ENCODE measurements around the gene ROBO3. TPM values are rescaled to one million over a fixed set of nuclear protein-coding genes. Genes with fewer than 3 reads are reported as not detected.

ROBO3 gene
- total RNA-seq, 2 donors from 2014 or later = 16.0 to 20.0 TPM

- no peak for DNase-seq (ENCODE audit: low spot score)
- intact Hi-C loops (cut with DNase I) = loop anchor here in 1 of 2 donors (5.0 kb wide), 1 partner anchor 1234 kb away; no protein-coding TSS in a partner anchor
These were observed 24.0 kb upstream of the ROBO3 start for GRCh38 chr11:124841201-124841600.

DNA sequence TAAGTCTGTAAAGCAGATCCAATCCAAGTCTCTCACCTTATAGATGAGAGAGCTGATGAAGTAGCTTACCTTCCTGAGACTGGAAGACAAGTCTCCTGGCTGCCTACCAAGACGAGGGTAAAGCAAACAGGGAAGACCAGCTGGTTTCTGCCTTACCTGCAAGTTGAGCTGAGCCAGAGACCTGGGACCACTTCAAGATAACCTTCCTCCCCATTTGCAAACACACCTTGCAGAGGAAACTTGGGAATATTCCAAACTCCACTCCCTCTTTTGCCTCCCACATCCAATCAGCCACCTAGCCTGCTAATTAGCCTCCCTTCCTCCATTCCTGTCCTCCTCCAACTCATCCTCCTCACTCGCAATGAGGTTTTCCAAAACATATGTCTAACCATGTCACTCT, 23.4 kb upstream of the ROBO3 start:
- no peak for DNase-seq (ENCODE audit: low spot score)
- intact Hi-C loops (cut with DNase I) = loop anchor here in 1 of 2 donors (5.0 kb wide), 1 partner anchor 1235 kb away; no protein-coding TSS in a partner anchor

- DNase-seq (ENCODE audit: low spot score) = no peak
- intact Hi-C loops (cut with DNase I) = loop anchor here in 1 of 2 donors (5.0 kb wide), 1 partner anchor 1235 kb away; no protein-coding TSS in a partner anchor
These were observed 22.9 kb upstream of the ROBO3 start for GRCh38 chr11:124842305-124842704.

- intact Hi-C loops (cut with DNase I) = loop anchor here in 1 of 2 donors (5.0 kb wide), 1 partner anchor 1236 kb away; no protein-coding TSS in a partner anchor
- no peak for DNase-seq (ENCODE audit: low spot score)
These were observed 21.7 kb upstream of the ROBO3 start for GRCh38 chr11:124843616-124843910.

DNA sequence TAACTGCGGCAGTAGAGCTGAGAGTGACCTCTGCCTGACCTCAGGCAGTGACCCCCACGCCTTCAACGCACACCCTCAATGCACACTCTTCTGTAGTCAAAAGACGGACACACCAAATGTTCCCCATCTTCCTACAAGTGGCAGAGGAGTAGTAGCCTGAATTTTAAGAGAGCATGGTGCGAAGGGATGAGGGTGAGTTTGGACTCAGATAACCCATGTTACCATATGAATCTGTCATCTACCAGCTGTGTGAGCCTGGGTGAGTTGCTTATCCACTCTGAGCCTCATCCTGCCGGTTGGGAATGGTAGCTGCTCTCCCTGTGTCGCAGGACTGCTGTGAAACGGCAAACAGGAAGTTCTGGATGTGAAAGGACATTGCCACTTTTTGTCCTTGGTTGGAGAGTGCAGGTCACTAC, 20.6 kb upstream of the ROBO3 start:
- intact Hi-C loops (cut with DNase I) = loop anchor here in 1 of 2 donors (1.0 to 5.0 kb wide), 3 partner anchors 19 to 1237 kb away; no protein-coding TSS in a partner anchor
- no peak for DNase-seq (ENCODE audit: low spot score)

- DNase-seq (ENCODE audit: low spot score) = no peak
- intact Hi-C loops (cut with DNase I) = no loop called here
These were observed 19.1 kb upstream of the ROBO3 start for GRCh38 chr11:124846070-124846673.

DNA sequence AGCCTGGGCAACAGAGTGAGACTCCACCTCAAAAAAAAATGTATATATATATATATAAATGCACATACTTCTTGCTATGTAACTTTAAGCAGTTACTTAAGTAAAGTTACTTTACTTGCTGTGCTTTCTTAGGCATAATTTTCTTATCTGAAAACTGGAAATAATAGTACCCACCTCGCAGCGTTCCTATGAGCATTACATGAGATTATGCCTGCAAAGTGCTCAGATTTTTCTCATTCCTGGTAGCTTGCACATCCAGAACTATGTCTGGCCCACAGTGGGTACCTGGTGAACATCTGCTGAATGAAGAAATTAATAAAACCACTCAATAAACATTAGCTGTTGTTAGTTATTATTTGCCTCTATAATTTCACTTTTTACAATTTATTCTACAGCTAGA, 6.1 kb upstream of the ROBO3 start:
- intact Hi-C loops (cut with DNase I) = no loop called here
- no peak for DNase-seq (ENCODE audit: low spot score)

GRCh38 chr11:124861670-124862069, 3.6 kb upstream of the ROBO3 start:
- intact Hi-C loops (cut with DNase I) = loop anchor here in 1 of 2 donors (10.0 kb wide), 1 partner anchor 197 kb away; no protein-coding TSS in a partner anchor
- peak; percentile 29 for DNase-seq (ENCODE audit: low spot score)

DNA sequence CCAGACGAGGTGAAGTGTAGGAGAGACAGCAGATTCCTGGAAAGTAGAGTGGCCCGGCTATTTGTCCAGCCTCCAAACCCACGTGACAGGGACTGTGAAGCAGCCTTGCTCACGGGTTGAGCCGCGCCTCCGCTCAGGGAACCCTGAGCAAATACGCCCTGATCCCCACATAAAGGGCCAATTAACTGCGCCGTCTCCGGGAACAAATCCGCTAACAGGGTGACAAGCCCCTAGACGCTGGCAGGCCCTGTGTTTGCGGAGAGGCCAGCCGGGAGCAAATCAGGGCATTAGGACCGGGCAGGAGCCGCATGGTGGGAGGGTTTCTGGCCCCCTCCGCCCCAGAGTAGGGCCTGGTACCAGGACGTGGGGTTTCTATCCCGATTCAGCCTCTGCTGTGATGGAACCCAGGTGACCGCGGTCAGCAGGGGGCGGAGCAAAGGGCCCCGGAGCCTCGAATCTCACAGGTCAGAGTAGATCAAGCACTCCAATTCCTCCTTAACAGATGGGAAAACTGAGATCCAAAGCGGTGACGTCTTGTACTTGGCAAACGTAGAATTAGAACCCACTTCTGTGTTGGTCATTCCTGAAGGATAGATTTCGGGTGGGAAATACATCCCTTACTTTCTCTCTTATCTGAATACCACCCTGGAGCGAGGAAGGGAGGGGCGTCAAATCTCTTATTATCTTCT, 2.0 kb upstream of the ROBO3 start:
- intact Hi-C loops (cut with DNase I) = loop anchor here in 1 of 2 donors (10.0 kb wide), 1 partner anchor 198 kb away; no protein-coding TSS in a partner anchor
- peak; percentile 79 for DNase-seq (ENCODE audit: low spot score)

DNA sequence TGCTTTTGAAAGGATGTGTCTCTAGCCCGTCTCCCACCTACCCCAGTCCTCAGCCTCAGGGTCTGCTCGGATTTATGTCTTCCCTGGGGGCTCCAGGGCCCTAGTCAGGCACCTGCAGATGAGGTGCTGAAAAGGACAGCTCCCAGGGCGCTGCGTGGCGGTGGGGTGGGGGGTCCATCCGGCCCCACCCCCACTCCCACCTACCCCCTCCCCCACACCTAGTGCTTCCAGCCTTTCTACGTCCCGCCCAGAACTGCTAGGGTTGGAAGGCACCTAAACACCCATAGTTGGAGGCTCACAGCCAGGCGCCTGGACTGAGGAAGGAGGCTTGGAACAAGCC, 1.4 kb upstream of the ROBO3 start:
- peak; percentile 72 for DNase-seq (ENCODE audit: low spot score)
- intact Hi-C loops (cut with DNase I) = loop anchor here in 1 of 2 donors (10.0 kb wide), 1 partner anchor 199 kb away; no protein-coding TSS in a partner anchor

GRCh38 chr11:124864176-124864891, 898 bp upstream of the ROBO3 start:
- peak; percentile 61 for DNase-seq (ENCODE audit: low spot score)
- intact Hi-C loops (cut with DNase I) = loop anchor here in 1 of 2 donors (10.0 kb wide), 1 partner anchor 200 kb away; no protein-coding TSS in a partner anchor

- intact Hi-C loops (cut with DNase I) = loop anchor here in 1 of 2 donors (10.0 kb wide), 1 partner anchor 200 kb away; no protein-coding TSS in a partner anchor
- no peak for DNase-seq (ENCODE audit: low spot score)
These were observed 396 bp upstream of the ROBO3 start for GRCh38 chr11:124864892-124865180.

DNA sequence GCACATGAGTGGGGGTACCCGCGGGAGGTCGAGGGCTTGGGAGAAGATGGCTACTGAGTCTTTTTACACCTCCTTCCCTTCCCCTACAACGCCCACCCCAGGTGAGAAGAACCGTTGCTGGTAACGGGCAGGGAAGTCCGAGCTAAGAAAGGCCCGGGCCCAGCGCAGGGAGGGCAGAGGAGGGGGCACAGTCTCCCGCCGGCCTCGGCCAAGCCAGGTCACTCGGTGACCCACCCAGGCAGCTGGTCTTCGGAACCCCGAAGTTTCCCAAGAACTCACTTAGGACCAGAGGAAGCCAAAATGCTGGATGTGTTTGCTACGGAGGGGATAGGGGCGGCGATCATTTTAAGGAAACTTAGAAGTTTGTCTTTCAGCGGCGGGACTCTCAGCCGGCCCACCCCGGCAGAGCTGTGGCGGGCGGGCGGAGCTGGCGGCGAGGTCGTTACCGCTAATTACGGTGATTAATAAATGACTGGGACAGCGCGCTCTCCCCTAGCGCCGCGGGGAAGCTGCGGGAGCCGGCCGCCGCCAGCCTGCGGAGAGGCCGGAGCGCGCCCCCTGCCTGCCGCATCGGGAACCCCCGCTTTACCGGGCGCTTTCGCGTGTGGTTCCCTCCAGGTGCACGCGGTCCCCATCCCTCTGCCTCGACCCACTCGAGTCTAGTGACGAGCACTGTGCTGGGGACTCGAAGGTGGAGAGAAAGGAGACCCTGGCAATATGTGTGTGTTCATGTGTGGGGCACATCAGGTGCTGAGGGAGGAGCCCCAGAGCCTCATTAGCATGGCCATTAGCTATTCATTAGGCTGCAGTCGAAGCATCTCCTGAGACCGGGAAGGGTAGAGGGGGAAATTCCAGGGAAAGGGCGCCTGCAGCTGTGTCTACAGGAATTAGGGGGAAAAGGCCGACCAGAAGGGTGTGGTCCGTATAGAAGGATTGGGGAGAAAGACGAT, 945 bp downstream of the ROBO3 start:
- intact Hi-C loops (cut with DNase I) = loop anchor here in 1 of 2 donors (10.0 kb wide), 1 partner anchor 201 kb away; no protein-coding TSS in a partner anchor
- DNase-seq (ENCODE audit: low spot score) = no peak

GRCh38 chr11:124867700-124868099, 2.5 kb downstream of the ROBO3 start:
- no peak for DNase-seq (ENCODE audit: low spot score)

DNA sequence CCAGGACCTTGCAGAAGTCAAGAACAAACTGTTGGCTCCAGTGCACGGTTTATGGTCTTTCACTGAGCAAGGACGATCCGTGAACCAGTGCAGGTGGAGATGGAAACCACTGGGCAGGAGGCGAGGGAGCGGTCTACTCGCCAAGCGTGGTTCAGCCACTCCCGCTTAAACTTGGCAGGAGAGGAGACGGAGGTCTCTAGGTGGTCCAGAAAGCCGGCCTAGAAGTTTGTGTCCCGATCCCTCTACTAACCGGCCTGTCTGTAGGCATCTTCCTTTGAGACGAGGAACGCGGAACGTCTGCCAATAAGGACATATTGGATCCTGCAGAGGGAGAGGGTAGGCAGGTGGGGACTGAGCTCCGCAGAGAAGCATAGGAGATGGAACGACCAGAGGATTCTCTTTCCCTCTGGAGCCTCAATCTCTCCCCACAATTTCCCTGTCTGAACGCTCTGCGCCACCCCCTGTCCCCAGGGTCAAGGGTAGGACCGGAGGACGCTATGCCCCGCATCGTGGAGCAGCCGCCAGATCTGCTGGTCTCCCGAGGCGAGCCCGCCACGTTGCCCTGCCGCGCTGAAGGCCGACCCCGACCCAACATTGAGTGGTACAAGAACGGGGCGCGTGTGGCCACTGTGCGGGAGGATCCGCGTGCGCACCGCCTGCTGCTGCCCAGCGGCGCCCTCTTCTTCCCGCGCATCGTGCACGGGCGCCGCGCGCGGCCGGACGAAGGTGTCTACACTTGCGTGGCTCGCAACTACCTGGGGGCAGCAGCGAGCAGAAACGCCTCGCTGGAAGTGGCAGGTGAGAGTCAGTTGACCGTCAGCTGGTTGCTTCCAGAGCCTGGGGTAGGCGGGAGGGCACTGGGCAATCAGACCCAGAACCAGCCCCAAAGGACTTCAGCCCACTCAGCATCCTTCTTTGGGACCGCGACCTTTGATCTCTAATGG, 3.4 kb downstream of the ROBO3 start:
- intact Hi-C loops (cut with DNase I) = loop anchor here in 1 of 2 donors (10.0 kb wide), 1 partner anchor 204 kb away; no protein-coding TSS in a partner anchor
- DNase-seq (ENCODE audit: low spot score) = no peak

More at GRCh38 chr11:124867700-124868099, 2.5 kb downstream of the ROBO3 start:
- intact Hi-C loops (cut with DNase I) = loop anchor here in 1 of 2 donors (10.0 kb wide), 1 partner anchor 203 kb away; no protein-coding TSS in a partner anchor

DNA sequence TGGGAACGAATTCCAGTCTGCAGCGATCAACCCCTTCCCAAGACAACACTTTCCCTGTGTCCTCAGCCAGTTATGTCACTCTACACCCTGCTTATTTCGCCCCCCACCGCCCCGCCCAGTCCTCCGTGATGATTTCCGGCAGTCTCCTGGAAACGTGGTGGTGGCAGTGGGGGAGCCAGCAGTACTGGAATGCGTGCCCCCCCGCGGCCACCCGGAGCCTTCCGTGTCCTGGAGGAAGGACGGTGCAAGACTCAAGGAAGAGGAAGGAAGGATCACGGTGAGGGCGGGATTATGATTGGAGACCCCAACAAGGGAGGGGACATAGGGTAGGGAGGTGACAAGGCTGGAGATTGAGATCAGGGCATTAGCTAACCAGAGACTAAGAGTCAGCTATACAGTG, 4.1 kb downstream of the ROBO3 start:
- intact Hi-C loops (cut with DNase I) = loop anchor here in 1 of 2 donors (10.0 kb wide), 1 partner anchor 205 kb away; no protein-coding TSS in a partner anchor
- DNase-seq (ENCODE audit: low spot score) = no peak

DNA sequence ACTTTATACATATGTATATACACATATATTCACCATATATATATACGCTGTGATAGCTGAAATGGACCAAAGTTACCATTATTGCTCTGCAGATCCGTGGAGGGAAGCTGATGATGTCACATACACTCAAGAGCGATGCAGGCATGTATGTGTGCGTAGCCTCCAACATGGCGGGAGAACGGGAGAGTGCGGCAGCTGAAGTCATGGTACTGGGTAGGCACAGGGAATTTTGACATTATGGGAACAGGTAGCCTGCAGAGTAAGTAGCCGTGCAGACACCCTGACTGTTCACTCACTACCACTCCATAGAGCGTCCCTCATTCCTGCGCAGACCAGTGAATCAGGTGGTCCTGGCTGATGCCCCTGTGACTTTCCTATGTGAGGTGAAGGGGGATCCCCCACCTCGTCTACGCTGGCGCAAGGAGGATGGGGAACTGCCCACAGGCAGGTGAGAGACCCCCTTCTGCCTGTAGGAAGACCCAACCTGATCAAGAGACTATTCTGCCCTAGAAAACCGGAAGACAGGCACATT, 4.7 kb downstream of the ROBO3 start:
- intact Hi-C loops (cut with DNase I) = loop anchor here in 1 of 2 donors (10.0 kb wide), 1 partner anchor 205 kb away; no protein-coding TSS in a partner anchor
- no peak for DNase-seq (ENCODE audit: low spot score)
